SK-N-DZ (cell line): ENCODE measurements around the gene SCRT2.

Source experiments
- DNase-seq: peaks from one replicate; pipeline ENCODE4 v3.0.0-alpha.2; 2015; ENCODE audit warnings: low spot score

Gene SCRT2

DNA sequence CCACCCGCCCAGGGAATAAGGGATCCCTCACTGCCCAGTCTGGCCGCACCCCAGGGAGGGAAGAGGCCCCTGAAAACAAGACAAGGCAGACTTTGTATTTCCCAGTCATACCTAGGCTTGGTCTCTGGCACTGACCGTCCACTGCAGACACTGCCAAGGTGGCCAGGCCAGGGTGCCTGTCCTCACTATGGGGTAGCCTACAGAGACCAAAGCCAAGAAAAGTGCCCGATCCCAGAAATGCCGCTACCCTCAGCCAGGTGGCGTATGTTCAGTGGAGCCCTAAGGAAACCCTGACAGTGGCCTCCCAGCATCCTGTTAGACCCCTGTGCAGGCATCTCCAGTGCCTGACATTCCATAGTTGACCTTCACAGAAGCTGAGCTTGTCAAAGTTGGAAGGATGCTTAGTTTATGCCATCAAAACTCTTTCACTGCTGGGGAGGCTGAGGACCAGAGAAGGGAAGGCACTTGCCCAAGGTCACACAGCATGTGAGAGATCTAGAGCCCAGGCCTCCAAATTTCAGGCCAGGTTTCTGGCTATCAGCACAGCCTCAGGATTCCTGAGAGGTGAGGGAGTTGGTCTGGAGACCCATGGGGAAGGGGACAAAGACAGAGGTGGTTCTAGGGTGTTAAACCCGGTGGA is 2.5 kb downstream of the SCRT2 start:
- DNase-seq, result peak; percentile 57

- DNase-seq, result no peak
Observed at GRCh38 chr20:671252-672030, 4.2 kb downstream of the SCRT2 start.

- DNase-seq, result no peak
Observed at GRCh38 chr20:669573-669972, 6.0 kb downstream of the SCRT2 start.

GRCh38 chr20:668638-669037 is 7.0 kb downstream of the SCRT2 start:
- no peak for DNase-seq

DNA sequence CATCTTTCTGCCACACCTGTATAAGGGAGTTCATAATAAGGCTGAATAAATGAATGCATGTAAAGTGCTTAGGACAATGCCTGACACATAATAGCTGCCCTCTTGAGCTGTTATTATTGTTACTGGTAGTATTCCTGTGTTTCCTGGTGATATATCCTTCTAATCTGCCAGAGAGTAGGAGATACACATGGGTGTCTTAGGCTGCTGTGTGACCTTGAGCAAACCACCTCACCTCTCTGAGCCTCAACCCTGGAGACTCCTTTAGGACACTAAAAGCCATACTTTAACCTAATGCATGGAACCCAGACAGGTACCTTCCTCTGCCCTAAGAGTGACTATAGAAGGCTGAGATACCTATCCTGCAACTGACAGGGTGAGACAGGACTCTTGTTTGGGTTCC is 7.6 kb downstream of the SCRT2 start:
- DNase-seq, result no peak

DNA sequence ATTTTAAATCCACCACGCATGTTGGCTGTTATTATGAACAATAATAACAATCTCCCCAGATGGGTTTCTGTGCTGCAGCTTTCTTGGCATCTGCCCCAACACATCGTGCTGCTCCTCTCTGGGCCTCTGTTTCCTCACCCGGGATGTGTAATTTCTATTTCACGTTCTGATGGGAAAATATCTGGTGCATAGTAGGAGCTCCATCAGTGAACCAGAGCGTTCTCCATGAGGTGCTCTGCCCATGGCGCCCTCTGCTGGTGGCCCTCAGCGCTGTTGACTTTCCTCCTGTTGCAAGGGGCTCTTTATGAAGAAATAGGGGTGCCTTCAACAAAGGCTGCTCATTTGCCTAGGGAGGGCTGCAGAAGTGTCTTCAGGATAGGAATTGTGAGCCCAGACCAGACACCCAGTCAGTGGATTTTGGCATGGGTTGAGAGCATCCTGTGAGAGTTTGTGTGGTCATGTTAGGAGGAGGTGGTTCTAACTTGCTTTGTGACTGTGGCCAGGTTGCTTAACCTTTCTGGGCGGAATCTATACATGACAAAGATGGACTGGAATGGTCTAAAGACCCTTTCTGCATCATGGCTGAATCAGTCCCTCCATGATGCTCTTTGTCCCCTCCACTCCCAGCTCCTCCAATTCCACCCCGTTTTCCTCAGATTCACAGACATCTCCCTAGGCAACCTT is 8.1 kb downstream of the SCRT2 start:
- no peak for DNase-seq

DNA sequence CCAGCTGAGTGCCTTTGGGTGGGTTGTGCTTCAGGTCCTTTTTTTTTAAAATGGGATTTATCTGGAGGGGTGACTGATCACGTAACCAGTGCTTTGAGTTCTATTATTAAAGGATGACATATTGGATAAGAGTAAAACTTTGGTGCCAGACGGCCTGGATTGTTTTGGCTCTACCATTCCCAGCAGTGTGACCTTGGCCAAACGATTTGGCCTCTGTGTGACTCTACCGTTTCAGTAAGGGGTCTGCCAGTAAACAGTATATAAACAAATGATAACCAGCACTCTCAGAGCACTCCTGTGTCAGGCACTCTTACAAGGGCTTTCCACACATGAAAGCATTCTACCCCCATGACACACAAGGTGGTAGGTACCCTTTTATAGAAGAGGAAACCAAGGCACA is 8.7 kb downstream of the SCRT2 start:
- DNase-seq, result no peak

DNA sequence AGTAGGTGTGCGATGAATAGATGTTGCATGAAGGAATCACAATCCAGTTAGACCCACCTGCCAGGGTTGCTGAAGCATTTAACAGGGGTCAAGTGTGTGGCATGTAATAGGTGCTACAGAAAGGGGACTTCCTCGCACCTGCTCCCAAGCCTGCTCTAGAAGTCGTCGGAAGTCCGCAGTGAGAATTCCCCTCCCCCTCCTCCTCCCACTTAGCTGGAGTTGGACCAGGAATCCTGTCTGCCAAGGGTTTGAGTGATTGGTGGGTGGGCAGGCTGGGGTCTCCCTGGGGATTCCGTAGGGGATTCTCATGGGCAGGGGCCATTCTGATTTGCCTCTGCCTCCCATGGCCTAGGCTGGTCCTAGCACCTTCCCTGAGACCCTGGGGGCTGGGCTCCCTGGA is 10.3 kb downstream of the SCRT2 start:
- DNase-seq, result no peak

DNA sequence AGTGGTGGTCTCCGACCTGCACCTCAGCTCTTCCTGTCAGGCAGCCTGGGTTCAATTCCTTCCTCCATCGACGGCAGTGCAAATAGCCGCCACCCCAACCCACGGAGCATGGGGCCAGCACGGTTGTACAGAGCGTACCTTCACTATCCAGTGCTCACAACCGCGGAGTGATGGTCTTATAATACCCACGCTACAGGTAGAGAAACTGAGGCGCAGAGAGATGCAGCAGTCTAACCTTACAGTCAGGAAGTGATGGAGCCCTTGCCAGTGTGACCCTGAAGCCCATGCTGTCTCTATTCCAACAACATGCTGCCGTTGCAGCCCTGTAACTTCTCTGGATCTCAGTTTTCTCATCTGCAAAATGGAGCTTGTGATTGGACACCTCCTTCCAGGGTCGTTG is 11.0 kb downstream of the SCRT2 start:
- no peak for DNase-seq

DNA sequence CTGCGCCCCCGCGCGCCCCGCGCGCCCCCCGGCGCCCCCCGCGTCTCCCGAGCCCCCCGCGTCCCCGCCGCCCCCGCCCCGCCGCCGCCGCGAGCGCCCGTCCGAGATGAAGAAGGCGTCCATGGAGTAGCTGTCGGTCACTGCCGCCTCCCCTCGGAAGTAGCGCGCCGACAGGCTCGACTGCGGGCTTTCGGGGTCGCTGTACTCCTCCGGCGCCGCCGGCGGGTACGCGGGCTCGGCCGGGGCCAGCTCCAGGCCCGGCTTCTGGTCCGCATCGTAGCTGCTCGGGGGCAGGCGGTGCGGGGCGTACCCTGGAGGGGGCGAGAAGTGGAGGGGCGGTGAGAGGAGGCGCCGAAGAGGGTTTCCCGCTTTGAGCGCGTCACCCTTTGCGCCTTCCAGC is 11.5 kb downstream of the SCRT2 start:
- no peak for DNase-seq

DNA sequence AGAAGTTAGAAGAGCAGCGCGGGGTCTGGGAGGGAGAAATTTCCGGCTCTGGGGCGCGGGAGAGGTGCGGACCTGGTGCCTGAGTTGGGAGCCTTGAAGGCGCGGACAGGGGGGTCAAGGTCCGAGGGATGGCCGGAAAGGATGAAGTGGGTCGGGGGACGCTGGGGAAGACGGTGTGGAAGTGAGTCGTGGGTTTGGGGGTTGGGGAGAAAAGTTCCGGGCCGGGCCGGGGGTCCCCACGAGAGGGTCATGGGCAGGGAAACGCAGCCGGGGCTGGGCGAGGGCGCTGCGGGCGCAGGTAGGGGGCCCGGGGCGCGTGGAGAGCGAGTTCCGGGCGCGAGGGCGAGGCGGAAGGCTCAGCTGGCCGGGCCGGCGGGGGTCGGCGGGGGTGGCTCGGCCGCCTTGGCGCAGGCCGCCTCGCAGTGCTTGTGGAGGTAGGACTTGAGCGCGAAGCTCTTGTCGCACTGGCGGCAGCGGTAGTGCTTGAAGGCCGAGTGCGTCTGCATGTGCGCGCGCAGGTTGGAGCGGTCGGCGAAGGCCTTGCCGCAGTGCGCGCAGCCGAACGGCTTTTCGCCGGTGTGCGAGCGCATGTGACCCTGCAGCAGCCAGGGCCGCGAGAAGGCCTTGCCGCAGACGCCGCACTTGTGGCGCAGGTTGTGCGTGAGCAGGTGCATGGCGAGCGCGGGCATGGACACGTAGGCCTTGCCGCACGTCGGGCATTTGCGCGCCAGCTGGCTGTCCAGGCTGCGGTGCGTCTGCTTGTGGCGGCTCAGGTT is 12.1 kb downstream of the SCRT2 start:
- no peak for DNase-seq

DNA sequence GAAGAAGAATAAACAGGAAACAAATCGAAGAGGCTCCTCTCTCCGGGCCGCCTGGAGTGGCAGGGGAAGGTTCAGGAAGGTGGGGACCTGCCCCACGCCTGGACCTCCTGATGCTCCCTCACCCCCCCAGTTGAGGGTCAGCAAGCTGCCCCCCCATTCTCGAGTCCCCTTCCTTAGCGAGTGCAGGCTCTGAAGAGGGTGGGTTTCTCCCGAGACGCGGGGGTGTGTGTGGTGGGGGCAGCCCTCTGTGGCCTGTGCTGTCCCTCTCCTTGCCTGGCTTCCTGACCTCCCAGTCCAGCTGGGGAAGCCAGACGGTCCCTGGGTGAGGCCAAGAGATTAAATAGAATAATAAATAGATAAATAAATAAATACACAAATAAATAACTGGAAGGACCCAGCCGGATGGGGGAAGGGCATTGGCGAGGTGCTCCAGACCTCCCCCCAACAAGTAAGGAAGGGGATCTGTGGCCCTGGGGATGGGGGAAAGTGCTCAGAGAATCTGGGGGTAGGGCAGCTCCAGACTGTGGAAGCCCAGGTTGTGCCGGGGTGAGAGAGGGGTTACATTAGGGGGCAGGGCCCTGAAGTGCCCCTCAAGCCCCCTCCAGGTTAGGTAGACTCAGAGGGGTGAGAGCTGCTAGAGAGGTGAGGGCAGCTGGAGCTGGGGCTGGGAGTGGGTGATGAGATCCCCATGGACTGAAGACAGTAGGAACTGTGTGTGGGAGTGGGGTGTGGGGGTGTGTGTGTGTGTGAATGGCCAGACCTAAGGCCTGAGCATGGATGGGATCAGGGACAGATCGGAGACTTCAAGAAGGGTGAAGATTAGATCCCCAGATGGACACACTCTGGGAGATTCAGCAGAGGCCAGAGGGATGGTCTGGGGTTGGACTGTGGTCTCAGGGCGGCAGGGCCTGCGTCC is 13.1 kb downstream of the SCRT2 start:
- no peak for DNase-seq

DNA sequence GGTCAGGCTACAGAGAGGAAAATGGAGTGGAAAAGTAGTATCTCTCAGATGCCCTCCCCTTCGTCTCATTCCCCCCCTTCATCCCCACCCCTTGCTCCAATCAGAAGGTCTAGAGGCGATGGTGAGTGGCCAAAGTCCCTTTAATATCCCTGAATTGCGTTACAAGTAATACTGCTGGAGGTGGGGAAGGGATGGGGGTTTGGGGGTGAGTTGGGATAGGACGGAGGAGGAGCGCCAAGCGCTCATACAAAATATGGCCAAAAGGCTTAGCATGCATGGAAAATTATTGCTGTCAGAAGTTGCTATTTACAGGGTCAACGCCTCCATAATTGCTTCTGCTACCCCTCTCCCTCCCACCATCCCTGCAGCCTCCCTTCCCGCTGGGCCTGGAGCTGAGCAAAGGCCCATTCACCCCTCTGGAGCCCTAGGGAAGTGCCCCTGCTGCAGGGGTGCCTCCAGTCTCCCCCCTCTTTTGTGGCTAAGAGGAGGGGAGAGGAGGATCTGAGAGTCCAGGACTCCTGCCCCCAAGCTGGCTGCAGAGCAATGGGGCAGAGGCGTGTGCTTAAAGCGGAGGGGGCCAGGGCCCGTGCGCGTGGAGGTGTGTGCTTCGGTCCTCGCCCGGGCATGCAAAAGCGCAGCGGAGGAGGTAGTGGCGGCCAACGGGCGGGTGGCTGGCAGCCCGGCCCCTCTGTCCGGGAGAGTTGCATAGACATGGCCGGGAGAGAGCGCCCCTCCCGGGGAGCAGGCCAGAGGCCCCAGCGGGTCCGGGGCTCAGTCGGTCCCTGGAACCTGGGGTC is 13.9 kb downstream of the SCRT2 start:
- DNase-seq, result no peak

GRCh38 chr20:658731-659291 is 16.8 kb downstream of the SCRT2 start:
- no peak for DNase-seq

DNA sequence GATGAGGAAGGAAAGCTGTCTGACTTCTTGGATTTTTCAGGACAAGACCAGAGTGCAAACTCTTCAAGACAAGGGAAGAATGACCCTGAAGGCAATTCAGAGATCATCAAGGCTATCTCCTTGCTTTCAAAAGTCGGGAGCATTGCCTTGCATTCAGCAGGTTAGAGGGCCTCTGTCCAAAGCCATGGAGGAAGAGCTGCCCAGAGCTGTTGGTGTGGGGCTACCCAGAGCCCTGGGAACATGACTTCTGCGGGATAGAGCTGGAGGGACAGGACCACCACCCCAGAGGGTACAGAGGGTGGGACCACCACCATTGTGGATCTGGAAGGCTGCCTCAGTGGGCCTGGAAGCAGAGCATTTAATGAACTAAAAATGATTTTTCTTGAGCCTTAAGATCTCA is 17.4 kb downstream of the SCRT2 start:
- DNase-seq, result no peak

DNA sequence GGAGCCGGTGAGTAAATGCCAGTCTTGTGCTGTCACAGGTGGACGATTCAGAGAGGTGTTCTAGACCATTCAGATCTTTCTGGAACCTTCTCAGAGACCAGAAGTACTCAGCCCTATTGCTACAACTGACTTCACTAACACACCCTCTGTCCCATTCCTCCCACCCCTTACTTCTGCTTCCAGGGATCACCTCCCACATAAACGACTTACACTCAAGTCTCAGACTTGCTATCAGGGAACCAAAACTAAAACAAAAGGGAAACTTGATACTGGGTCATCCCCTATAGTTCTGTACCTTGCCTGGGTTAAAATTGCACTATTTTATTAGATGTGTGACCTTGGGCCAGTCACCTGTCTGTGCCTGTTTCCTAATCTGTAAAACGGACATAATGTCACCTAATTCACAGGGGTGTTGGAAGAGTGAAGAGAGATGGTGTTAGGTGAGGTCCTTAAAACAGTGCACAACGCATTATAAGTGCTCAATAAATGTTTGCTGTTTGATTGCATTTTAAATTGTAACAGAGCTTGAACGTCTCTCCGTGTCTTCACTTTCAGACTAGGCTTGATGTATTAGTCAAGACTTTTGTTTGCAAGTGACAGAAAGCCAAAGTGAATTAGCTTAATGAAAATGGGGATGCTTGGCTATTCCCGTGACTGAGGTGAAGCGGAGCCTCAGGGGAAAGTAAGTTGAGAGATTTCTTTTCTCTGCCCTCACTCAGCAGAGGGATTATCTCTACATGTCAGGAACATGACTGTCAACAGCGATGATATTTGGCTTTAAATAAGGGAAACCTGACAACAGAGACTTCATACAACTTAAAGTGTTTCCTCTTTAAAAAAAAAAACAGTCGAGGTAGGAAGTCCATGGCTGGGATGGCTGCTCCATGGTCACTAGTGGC is 19.6 kb downstream of the SCRT2 start:
- DNase-seq, result no peak

DNA sequence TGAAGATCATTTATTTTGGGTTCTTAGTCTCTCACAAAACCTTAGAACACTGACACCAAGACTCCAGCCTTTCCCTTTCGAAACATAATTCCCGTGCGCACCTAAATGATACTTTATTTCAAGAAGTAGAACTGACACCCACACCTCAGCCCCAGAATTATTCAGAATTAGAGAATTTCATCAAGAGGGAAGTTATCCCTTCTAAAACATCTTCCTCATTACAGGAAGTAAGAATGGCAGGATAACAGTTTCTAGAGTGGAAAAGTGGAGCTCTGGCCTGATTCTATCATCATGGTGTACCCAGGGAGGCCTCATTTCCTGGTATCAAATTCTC is 21.2 kb downstream of the SCRT2 start:
- DNase-seq, result no peak

DNA sequence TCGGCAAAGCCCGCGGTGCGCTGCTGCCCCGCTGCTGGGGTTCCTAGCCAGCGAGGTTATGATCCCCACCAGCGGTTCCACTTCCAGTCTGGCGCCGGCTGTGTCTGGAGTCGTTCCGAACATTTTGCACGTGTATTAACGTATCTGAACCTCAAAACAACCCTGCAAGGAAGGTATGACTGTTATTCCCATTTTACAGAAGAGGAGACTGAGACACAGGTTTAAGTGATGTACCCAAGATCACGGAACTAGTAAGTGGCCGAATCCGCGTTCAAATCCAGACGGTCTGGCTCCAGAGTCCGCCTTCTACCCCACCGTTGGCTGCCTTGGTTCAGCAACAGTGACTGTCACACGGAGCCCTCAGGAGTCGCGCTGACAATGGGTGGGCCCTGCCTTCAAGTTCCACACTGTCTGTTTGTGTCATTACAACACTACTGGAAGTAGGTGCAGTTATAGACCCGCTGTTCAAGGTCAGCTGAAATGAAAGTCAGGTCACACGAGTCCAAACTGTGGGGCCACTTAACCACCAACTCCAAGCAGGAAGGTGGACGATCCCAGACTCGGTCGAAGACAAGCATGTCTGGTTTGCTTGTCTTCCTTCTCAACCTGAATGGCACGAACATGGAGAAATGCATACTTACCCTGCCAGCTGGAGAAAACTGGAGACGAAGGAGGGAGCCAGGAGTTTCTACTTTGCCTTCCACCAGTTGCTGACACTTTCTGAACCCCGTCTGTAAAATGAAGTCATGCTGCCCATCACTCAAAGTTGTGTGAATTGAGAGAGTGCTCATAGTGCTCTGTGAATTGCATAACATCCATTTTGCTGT is 21.8 kb downstream of the SCRT2 start:
- no peak for DNase-seq
